HG03342 (cell line): Measurements from ENCODE around the gene ATP1A2.

Experiments
- ATAC-seq: cut with Tn5 transposase; IDR thresholded peaks from one replicate; pipeline ENCODE4 v1.9.1; 2021; ENCODE audit warnings: mild to moderate bottlenecking, moderate library complexity; ENCODE audit not compliant: unreplicated experiment

Gene ATP1A2

DNA sequence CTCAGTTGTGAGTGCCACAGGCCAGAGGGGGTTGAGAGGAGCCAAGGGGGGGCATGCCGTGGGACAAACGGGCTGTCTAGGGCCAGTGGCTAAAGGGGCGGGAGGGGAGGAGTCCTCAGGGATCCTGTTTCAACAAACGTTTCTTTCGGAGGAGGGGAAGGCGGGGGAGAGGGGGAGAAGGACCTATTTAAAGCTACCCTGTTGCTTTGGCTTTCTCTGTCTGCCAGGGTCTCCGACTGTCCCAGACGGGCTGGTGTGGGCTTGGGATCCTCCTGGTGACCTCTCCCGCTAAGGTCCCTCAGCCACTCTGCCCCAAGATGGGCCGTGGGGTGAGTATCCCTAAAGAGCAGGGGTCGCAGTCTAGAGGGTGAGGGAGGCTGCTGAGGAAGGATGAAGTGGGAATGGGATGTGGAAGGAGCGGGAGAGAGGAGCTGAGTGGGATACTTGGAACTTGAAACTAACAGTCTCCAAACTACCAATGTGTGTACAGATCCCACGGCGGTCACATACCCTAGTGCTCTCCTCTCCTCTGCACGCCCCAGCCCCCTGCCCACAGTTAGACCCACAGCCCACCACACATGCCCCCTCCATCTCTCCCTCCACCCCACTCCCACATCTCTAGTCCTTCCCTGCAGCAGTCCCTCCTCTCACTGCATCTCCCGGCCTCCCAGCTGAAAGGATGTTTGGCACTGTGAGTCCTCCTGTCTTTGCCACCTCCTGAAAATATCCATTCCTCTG, at the start of gene ATP1A2:
Gene ATP1A2, plus strand, starts transcription at position 215 of the 738 bp plus-strand sequence. Its CDS starts 103 bp downstream, at position 318.
- ATAC-seq = no peak

DNA sequence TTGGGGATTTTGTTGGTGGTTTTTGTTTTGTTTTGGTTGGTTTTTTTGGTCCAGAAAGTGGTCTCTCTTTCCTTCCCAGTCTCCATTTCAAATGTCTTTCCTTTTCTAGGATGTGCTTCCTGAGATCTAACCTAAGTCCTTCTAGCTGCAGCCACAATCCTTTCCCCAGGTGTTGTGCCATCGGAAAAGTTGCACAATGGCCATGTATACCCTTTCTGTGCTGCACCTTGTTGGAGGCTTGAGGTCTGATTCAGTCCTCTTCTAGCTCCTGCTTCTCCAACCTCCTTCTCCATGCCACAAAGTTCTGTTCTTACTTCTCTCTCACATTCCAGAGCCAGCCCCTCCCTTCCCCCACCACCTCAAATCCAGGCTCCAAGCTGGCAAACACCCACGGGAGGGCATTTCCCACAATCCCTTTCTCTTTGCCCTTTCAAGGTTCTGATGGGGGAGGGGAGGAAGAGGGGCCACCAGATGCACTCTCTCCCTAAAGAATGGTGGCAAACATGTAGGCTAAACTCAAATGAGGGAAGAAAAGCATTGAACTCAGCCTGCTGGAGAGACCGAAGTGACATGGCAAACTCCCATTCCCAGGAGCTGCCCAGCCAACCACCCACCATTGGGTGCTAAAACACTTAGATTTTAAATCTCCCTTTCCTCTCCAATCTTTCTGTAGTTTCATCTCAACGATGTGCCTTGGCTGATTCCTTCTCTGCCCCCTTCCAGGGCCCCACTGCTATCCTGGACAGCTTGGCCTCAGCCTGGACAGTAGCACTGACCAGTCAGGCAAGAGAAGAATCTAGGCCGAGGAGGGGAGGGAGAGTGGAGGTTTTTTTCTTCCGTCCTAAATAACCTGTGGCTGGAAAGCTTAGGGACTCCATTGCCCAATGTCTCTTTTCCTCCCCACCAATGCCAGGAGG, 48.5 kb upstream of the ATP1A2 start:
- no peak for ATAC-seq

DNA sequence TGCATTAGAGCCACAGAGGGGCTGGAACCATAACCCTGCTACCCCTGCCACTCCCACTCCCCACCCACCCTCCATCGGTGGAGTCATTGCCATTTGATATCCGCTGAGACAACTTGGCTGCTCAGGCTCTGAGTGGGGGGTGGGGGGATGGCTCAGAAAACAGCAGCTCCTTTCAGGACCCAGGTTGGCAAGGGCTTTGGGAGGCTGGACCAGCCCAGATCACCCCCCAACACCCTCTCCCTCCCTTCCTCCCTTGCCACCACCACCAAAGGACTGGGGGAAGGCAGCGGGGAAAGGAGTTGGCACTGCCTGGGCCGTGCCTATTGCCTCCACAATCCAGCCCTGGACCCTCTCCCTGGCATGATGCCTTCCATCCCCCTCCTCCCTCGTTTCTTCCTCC, 47.3 kb upstream of the ATP1A2 start:
- no peak for ATAC-seq

- no peak for ATAC-seq
Measured at GRCh38 chr1:160069460-160070231, 45.9 kb upstream of the ATP1A2 start, which contains the start of gene KCNJ10. TSS of gene KCNJ10 (minus strand) at chr1:160070160. CDS start at chr1:160042532, 27,628 bp downstream.

DNA sequence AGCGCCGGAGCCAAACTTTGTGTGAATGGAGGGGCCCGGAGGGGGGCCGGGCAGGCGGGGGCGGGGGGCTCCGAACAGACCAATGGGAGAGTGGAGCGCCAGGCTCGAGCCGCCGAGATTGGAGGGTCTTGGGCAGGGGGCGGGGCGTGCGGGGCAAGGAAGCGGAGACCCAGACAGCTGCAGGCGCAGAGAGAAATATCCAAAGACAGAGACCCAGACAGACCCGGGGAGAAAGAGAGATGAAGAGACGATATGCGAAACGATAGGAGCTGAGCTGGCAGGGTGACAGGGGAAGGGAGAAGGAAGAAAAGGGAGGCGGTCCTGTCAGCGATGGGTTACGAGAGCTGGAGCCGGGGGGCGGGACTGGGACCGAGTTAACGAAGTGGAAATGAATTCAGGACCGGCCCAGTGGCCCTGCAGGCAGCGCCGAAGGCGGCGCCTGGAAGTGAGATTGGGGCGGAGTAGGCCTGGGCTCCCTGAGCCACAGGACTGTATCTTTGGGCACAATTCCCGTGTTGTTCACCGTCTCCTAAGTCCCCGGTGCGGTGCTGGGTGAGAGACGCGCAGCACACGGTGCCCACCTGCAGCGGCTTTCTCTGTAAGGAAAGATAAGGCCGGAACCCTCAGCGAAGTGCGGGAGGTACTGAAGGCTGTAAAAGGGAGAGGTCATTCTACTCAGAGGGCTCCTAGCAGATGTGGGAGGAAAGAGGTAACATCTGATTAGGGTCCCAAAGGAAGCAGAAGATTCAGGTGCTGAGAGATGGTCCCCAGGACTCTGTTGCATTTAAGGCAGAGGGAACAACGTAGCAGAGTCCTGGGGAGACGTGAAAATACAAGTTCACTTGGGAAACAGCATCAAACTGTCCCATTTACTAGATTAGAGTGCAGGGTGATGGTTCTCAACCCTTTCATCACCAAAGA, 45.1 kb upstream of the ATP1A2 start:
- no peak for ATAC-seq

- no peak for ATAC-seq
Measured at GRCh38 chr1:160071289-160071688, 44.3 kb upstream of the ATP1A2 start.

GRCh38 chr1:160074865-160075264, 40.7 kb upstream of the ATP1A2 start:
- ATAC-seq = no peak

- ATAC-seq = no peak
Measured at GRCh38 chr1:160075836-160076235, 39.7 kb upstream of the ATP1A2 start.

- ATAC-seq = no peak
Measured at GRCh38 chr1:160076295-160076694, 39.3 kb upstream of the ATP1A2 start.

DNA sequence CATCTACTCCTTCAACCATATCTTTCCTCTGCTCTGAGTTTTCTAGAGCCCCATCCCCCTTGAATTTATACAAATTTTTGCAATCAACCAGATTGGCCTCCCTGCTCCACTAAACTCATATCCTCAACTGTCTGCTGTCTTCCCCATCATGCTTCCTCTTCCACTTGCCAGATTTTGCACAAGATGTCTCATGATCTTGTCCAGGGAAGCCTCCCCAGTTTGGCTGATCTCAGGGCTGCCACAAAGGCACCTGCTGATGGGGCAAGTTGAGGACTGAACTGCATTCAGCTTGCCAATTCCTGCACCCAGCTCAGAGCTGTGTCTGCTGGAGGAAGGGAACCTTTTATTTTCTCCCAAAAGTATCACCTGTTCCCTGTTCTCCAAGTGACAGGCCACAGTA, 38.1 kb upstream of the ATP1A2 start:
- no peak for ATAC-seq

GRCh38 chr1:160078512-160079195, 36.9 kb upstream of the ATP1A2 start:
- ATAC-seq = peak; percentile 59

DNA sequence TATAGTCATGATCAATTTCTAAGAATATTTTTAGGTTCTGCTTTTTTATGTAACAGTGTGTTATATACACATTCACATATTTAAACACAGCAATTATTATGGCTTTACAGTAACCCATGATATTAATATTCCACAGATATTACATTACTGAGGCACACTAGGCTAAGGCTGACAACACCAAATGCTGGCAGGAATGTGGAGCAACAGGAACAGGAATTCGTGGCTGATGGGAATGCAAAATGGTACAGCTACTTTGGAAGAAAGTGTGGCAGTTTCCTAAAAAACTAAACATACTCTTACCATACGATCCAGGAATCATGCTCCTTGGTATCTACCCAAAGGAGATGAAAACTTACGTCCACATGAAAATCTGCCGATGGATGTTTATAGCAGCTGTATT, 36.1 kb upstream of the ATP1A2 start:
- ATAC-seq = no peak

GRCh38 chr1:160080381-160081100, 35.0 kb upstream of the ATP1A2 start:
- no peak for ATAC-seq

- no peak for ATAC-seq
Measured at GRCh38 chr1:160081261-160081936, 34.2 kb upstream of the ATP1A2 start, which contains the start of gene KCNJ9. TSS of gene KCNJ9 (plus strand) at chr1:160081538. CDS start at chr1:160084031, 2,493 bp downstream.

- no peak for ATAC-seq
Measured at GRCh38 chr1:160082487-160082886, 33.1 kb upstream of the ATP1A2 start.

- ATAC-seq = no peak
Measured at GRCh38 chr1:160082926-160083325, 32.6 kb upstream of the ATP1A2 start.

DNA sequence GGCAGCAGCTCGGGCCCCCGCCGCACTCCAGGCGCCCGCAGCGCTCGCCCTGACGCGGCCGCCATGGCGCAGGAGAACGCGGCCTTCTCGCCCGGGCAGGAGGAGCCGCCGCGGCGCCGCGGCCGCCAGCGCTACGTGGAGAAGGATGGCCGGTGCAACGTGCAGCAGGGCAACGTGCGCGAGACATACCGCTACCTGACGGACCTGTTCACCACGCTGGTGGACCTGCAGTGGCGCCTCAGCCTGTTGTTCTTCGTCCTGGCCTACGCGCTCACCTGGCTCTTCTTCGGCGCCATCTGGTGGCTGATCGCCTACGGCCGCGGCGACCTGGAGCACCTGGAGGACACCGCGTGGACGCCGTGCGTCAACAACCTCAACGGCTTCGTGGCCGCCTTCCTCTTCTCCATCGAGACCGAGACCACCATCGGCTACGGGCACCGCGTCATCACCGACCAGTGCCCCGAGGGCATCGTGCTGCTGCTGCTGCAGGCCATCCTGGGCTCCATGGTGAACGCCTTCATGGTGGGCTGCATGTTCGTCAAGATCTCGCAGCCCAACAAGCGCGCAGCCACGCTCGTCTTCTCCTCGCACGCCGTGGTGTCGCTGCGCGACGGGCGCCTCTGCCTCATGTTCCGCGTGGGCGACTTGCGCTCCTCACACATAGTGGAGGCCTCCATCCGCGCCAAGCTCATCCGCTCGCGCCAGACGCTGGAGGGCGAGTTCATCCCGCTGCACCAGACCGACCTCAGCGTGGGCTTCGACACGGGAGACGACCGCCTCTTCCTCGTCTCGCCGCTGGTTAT, 31.4 kb upstream of the ATP1A2 start:
- no peak for ATAC-seq
